Measurements from ENCODE around the gene ANTKMT.

DNA sequence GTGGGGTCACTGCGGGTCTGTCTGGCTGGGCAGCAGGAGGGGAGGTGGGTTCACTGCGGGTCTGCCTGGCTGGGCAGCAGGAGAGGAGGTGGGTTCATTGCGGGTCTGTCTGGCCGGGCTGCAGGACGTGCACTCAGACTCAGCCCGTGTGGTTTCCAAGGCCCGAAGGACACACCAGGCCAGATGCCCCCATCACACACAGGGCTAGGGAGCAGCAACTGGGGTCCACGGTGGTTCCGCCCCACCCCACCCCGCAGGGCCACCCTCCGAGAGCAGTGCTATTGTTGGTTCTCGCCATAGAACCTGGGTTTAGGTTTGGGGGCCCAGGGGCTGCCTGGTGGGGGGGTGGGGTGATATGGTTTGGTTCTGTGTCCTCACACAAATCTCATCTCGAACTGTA, 25.7 kb downstream of the ANTKMT start:
- TF ChIP-seq, protein P1, sequence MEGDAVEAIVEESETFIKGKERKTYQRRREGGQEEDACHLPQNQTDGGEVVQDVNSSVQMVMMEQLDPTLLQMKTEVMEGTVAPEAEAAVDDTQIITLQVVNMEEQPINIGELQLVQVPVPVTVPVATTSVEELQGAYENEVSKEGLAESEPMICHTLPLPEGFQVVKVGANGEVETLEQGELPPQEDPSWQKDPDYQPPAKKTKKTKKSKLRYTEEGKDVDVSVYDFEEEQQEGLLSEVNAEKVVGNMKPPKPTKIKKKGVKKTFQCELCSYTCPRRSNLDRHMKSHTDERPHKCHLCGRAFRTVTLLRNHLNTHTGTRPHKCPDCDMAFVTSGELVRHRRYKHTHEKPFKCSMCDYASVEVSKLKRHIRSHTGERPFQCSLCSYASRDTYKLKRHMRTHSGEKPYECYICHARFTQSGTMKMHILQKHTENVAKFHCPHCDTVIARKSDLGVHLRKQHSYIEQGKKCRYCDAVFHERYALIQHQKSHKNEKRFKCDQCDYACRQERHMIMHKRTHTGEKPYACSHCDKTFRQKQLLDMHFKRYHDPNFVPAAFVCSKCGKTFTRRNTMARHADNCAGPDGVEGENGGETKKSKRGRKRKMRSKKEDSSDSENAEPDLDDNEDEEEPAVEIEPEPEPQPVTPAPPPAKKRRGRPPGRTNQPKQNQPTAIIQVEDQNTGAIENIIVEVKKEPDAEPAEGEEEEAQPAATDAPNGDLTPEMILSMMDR (IDR thresholded peaks at IDR 0.05) = no peak
- TF ChIP-seq POLR2A (IDR thresholded peaks at IDR 0.05) = no peak
